Smooth muscle cell (in vitro differentiated cells): ENCODE measurements around the gene PLAC1. TPM values are rescaled to one million over a fixed set of nuclear protein-coding genes. Genes with fewer than 3 reads are reported as not detected.

ENCODE experiments used
- DNase-seq: peaks from one replicate; lab custom pipeline; 2025; ENCODE audit not compliant: unreplicated experiment; lab: John Stamatoyannopoulos, UW
- H2AFZ ChIP-seq: fragments of 200-600 bp; sonication (generic); 2 replicates; pipeline ENCODE4 v1.6.0; 2016; ENCODE audit warnings: antibody characterized with exemption, low read depth, mild to moderate bottlenecking
- H3F3A ChIP-seq: fragments of 200-600 bp; sonication (generic); 2 replicates; pipeline ENCODE4 v1.6.0; 2017; ENCODE audit warnings: antibody characterized with exemption, low read depth
- H3K27ac ChIP-seq: fragments of 200-600 bp; sonication (generic); 2 replicates; pipeline ENCODE4 v1.5.1; 2016; ENCODE audit warnings: low read depth, mild to moderate bottlenecking
- H3K27me3 ChIP-seq: fragments of 200-600 bp; sonication (generic); 2 replicates; pipeline ENCODE4 v1.6.1; 2016; ENCODE audit warnings: low read depth, mild to moderate bottlenecking
- H3K36me3 ChIP-seq: fragments of 200-600 bp; sonication (generic); 2 replicates; pipeline ENCODE4 v1.5.1; 2016; ENCODE audit warnings: low read depth
- H3K4me1 ChIP-seq: fragments of 200-600 bp; sonication (generic); 2 replicates; pipeline ENCODE4 v1.5.1; 2016; ENCODE audit warnings: low read depth
- H3K4me2 ChIP-seq: fragments of 200-600 bp; sonication (generic); 2 replicates; pipeline ENCODE4 v1.6.0; 2016; ENCODE audit warnings: mild to moderate bottlenecking
- H3K4me3 ChIP-seq: fragments of 200-600 bp; sonication (generic); 2 replicates; pipeline ENCODE4 v1.5.1; 2016; ENCODE audit warnings: mild to moderate bottlenecking
- H3K79me2 ChIP-seq: fragments of 200-600 bp; sonication (generic); 2 replicates; pipeline ENCODE4 v1.6.0; 2016; ENCODE audit warnings: low read depth, mild to moderate bottlenecking
- H3K9ac ChIP-seq: fragments of 200-600 bp; sonication (generic); 2 replicates; pipeline ENCODE4 v1.6.0; 2016; ENCODE audit warnings: low read depth
- H3K9me3 ChIP-seq: fragments of 200-600 bp; sonication (generic); replicated peaks from 2 replicates; pipeline ENCODE4 v1.5.1; 2016; ENCODE audit warnings: low read depth
- H4K20me1 ChIP-seq: fragments of 200-600 bp; sonication (generic); 2 replicates; pipeline ENCODE4 v1.6.0; 2016; ENCODE audit warnings: low read depth
- WGBS: methylation state at CpG from one replicate; pipeline ENCODE4 v1.1.7; 2016; ENCODE audit warnings: low lambda C conversion rate; 5-methylcytosine and 5-hydroxymethylcytosine counted together
- polyA plus RNA-seq: library from polyadenylated mRNA; unstranded; fragments of >200 nt; fragmentation: Nextera tagmentation; extraction: Ambion mirVana; gene quantifications from 2 replicates; pipeline ENCODE4 v1.2.1, GENCODE V29; 2016
- total RNA-seq: library from RNA; depleted of rRNA; stranded (reverse); fragments of >200 nt; gene quantifications from 2 replicates; pipeline ENCODE4 v1.2.3, GENCODE V29; 2014
- TF ChIP-seq, protein P1 (sequence below): fragments of 200-600 bp; sonication (generic); IDR thresholded peaks from 2 replicates; pipeline ENCODE4 v1.5.1; 2017; ENCODE audit warnings: borderline replicate concordance, mild to moderate bottlenecking, antibody characterized with exemption; ENCODE audit not compliant: insufficient read depth, poor library complexity, severe bottlenecking

Gene PLAC1
- total and polyA plus RNA-seq, 2 experiments from 2014 or later, result 0.31 to 1.1 TPM

DNA sequence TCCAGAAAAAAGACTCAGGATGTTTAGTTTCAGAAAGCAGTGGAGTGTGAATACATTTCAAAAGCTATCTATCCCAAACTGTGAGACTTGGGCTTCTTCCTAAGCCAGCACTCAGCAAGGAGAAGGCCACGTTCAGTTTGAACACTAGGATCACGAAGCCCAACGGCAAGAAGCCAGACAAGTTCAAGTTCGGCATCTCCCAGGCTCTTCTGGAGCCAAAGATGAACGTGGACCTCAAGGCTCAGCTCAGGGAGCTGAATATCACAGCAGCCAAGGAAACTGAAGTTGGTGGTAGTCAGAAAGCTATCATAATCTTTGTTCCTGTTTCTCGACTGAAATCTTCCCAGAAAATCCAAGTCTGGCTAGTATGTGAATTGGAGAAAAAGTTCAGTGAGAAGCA, 7.6 kb downstream of the PLAC1 start:
- Histone ChIP-seq H2AFZ (peak overlapping the region; percentile 43), H3K4me1 (no peaks in the 10 kb centered on the region), H3F3A (no peaks in the 10 kb centered on the region), H3K27me3 (no peaks in the 10 kb centered on the region), H3K27ac (no peak overlapping the region), H3K9ac (no peak overlapping the region), H3K4me2 (no peak overlapping the region), H4K20me1 (no peaks in the 10 kb centered on the region), H3K9me3 (no peaks in the 10 kb centered on the region), H3K36me3 (no peaks in the 10 kb centered on the region), H3K79me2 (no peaks in the 10 kb centered on the region), H3K4me3 (no peak overlapping the region)
- DNase-seq, result no peak
- TF ChIP-seq, protein P1, sequence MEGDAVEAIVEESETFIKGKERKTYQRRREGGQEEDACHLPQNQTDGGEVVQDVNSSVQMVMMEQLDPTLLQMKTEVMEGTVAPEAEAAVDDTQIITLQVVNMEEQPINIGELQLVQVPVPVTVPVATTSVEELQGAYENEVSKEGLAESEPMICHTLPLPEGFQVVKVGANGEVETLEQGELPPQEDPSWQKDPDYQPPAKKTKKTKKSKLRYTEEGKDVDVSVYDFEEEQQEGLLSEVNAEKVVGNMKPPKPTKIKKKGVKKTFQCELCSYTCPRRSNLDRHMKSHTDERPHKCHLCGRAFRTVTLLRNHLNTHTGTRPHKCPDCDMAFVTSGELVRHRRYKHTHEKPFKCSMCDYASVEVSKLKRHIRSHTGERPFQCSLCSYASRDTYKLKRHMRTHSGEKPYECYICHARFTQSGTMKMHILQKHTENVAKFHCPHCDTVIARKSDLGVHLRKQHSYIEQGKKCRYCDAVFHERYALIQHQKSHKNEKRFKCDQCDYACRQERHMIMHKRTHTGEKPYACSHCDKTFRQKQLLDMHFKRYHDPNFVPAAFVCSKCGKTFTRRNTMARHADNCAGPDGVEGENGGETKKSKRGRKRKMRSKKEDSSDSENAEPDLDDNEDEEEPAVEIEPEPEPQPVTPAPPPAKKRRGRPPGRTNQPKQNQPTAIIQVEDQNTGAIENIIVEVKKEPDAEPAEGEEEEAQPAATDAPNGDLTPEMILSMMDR, result no peak
- WGBS, result 70% methylated on average over 6 of the region's 6 CpGs

DNA sequence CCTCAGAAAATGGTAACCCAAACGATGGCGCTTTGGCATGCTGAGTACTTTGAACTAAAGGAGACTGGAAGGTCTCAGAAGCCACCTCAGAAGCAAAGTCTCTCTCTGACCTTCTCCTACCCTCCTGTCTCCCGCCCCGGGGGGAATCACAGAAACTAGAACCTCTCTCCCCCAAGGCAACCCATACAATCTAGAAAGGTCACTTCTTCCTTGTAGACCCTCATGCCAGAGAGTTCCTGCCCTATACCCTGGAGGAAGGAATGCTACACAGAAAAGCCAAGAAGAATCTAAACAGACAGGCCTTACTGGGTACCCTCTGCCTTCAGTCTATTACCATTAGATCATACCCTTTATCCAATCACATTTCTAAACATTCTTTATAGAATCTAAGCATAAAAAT, 8.5 kb downstream of the PLAC1 start:
- no peaks in the 10 kb centered on the region for H3F3A ChIP-seq
- H2AFZ ChIP-seq, result no peak overlapping the region

DNA sequence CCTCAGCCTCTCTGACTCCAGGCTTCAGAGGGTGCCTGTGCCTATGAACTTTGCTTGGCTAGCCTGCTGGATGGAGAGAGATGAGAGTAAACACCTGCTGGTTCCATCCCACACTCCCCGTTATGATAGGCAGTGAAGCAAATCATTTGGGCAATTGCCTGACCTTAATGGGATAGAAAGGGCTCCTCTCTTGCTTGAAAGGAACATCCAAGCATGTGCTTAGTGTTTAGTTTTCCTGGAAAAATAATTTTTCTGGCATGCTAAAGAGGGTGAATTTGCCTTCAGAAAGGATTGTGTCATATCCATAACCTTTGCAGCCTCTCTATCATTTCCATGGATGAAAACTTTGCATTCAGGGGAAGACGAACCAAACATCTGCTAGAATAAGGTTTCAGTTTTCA, 10.8 kb downstream of the PLAC1 start:
- H4K20me1 ChIP-seq, result no peaks in the 10 kb centered on the region
- no peak overlapping the region for H3K9ac ChIP-seq
- no peaks in the 10 kb centered on the region for H3K4me1 ChIP-seq
- no peak overlapping the region for H3K4me3 ChIP-seq
- no peaks in the 10 kb centered on the region for H3K79me2 ChIP-seq
- no peak overlapping the region for H3K27ac ChIP-seq
- no peaks in the 10 kb centered on the region for H3K9me3 ChIP-seq
- H3F3A ChIP-seq, result no peaks in the 10 kb centered on the region
- WGBS, result 84% methylated on average over 2 of the region's 2 CpGs
- H3K4me2 ChIP-seq, result no peak overlapping the region
- TF ChIP-seq, protein P1, result no peak
- no peaks in the 10 kb centered on the region for H3K27me3 ChIP-seq
- no peak overlapping the region for H2AFZ ChIP-seq
- H3K36me3 ChIP-seq, result no peaks in the 10 kb centered on the region
- no peak for DNase-seq

More for the DNA sequence above, 8.5 kb downstream of the PLAC1 start:
- WGBS, result 85% methylated on average over 4 of the region's 4 CpGs
- Histone ChIP-seq H4K20me1 (no peaks in the 10 kb centered on the region), H3K9me3 (no peaks in the 10 kb centered on the region), H3K4me3 (no peak overlapping the region), H3K9ac (no peak overlapping the region), H3K27me3 (no peaks in the 10 kb centered on the region), H3K4me2 (no peak overlapping the region), H3K36me3 (no peaks in the 10 kb centered on the region), H3K79me2 (no peaks in the 10 kb centered on the region), H3K27ac (no peak overlapping the region), H3K4me1 (no peaks in the 10 kb centered on the region)
- TF ChIP-seq, protein P1, result no peak
- DNase-seq, result no peak

DNA sequence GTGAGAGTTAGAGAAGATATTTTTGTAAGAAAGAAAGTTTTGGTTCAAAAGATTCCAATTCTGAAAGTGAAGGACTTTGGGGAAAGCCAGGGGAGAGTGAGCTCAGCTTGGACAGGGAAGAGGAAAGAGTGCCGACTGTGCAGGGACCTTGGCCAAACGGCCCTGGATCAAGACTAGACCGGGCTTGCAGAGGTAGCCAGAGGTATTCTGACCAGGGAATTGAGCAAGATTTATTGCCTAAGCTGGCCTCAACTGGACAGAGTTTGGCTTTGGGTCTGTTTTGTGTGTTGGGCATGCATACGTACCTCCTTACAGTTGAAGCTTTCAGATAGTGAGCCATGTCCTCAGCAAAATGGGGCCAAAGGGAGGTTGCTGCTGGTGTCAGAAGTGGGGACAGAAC, 11.6 kb downstream of the PLAC1 start:
- H3K9ac ChIP-seq, result no peak overlapping the region
- no peak overlapping the region for H3K27ac ChIP-seq
- H3K4me3 ChIP-seq, result no peak overlapping the region
- TF ChIP-seq, protein P1, result no peak
- H3K9me3 ChIP-seq, result no peaks in the 10 kb centered on the region
- H2AFZ ChIP-seq, result no peak overlapping the region
- H4K20me1 ChIP-seq, result no peaks in the 10 kb centered on the region
- no peaks in the 10 kb centered on the region for H3K79me2 ChIP-seq
- DNase-seq, result no peak
- no peak overlapping the region for H3K4me2 ChIP-seq
- no peaks in the 10 kb centered on the region for H3F3A ChIP-seq
- 81% methylated on average over 4 of the region's 4 CpGs for WGBS
- no peaks in the 10 kb centered on the region for H3K4me1 ChIP-seq
- H3K36me3 ChIP-seq, result no peaks in the 10 kb centered on the region
- no peaks in the 10 kb centered on the region for H3K27me3 ChIP-seq
